ENCODE measurements around the gene LUC7L2. TPM values are rescaled to one million over a fixed set of nuclear protein-coding genes. Genes with fewer than 3 reads are reported as not detected.

Gene LUC7L2
- total RNA-seq, 2 donors from 2014 or later = 50.1 to 64.6 TPM

DNA sequence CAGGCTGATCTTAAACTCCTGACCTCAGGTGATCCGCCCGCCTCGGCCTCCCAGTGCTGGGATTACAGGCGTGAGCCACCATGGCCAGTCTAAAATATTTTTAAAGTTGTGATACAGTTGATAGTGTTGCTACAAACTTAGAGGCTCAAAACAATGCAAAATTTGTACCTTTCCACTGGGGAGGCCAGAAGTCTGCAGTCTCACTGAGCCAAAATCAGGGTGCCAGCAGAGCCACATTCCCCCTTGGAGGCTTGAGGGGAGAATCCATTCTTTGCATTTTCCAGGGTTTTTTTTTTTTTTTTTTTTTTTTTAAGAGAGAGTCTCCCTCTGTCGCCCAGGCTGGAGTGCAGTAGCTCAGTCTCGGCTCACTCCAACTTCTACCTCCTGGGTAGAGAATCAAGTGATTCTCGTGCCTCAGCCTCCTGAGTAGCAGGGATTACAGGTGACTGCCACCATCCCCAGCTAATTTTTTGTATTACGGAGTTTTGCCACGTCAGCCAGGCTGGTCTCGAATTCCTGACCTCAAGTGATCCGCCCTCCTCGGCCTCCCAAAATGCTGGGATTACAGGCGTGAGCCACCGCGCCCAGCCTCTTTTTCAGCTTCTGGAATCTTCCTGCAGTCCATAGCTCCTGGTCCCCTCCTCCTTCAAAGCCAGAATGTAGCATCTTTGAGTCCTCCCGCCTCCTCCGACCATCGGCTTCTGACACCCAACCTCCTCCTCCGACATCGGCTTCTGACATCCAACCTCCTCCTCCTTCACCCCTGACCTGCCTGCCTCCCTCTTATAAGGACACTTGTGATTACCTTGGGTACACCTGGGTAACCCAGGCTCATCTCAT lies 86.6 kb downstream of the LUC7L2 start:
- DNase-seq (no peak), ATAC-seq (no peak)
- no peaks in the 10 kb centered on the region for H3K36me3 ChIP-seq (replicated peaks in 1 of 2; ENCODE audit: insufficient read depth in 1 of 2, low read depth in 2 of 2)
- WGBS, 2 donors = 94 to 96% methylated on average over 20 of the region's 20 CpGs
- H3K4me1 ChIP-seq = no peaks in the 10 kb centered on the region
- no peaks in the 10 kb centered on the region for H3K9me3 ChIP-seq
- no peak overlapping the region for H3K27ac ChIP-seq
- no peaks in the 10 kb centered on the region for H3K27me3 ChIP-seq
- intact Hi-C loops (cut with DNase I) = no loop called here
- H3K4me3 ChIP-seq = no peak overlapping the region
- TF ChIP-seq, protein P1, sequence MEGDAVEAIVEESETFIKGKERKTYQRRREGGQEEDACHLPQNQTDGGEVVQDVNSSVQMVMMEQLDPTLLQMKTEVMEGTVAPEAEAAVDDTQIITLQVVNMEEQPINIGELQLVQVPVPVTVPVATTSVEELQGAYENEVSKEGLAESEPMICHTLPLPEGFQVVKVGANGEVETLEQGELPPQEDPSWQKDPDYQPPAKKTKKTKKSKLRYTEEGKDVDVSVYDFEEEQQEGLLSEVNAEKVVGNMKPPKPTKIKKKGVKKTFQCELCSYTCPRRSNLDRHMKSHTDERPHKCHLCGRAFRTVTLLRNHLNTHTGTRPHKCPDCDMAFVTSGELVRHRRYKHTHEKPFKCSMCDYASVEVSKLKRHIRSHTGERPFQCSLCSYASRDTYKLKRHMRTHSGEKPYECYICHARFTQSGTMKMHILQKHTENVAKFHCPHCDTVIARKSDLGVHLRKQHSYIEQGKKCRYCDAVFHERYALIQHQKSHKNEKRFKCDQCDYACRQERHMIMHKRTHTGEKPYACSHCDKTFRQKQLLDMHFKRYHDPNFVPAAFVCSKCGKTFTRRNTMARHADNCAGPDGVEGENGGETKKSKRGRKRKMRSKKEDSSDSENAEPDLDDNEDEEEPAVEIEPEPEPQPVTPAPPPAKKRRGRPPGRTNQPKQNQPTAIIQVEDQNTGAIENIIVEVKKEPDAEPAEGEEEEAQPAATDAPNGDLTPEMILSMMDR (IDR thresholded peaks at IDR 0.05) = no peak

DNA sequence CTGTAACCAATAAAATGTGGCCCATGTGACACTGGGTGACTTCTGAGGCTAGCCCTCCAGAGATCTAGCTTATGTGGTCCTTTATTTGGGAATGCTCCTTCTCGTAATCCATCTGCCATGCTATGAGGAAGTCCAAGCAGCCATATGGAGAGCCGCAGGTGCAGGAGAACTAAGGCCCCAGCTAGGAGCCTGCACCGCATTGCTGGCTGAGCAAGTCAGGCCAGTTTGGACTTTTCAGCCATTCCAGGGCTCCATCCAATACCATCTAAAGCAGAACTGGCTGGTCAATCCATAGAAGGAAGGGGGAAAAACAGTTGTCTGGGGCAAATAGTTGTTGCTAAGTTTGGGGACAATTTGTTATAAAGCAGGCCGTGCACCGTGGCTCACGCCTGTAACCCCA lies 91.2 kb downstream of the LUC7L2 start:
- no peaks in the 10 kb centered on the region for H3K4me1 ChIP-seq
- no peaks in the 10 kb centered on the region for H3K36me3 ChIP-seq (replicated peaks in 1 of 2; ENCODE audit: insufficient read depth in 1 of 2, low read depth in 2 of 2)
- TF ChIP-seq, protein P1 (IDR thresholded peaks at IDR 0.05) = no peak
- no peak for TF ChIP-seq POLR2A (IDR thresholded peaks at IDR 0.05)
- H3K27me3 ChIP-seq = no peaks in the 10 kb centered on the region
- no peaks in the 10 kb centered on the region for H3K9me3 ChIP-seq
- H3K4me3 ChIP-seq = no peak overlapping the region
- intact Hi-C loops (cut with DNase I) = no loop called here
- WGBS, 2 donors = 92 to 96% methylated on average over 4 to 6 of the region's 6 CpGs
- no peak for DNase-seq
- H3K27ac ChIP-seq = no peak overlapping the region
- ATAC-seq = no peak

DNA sequence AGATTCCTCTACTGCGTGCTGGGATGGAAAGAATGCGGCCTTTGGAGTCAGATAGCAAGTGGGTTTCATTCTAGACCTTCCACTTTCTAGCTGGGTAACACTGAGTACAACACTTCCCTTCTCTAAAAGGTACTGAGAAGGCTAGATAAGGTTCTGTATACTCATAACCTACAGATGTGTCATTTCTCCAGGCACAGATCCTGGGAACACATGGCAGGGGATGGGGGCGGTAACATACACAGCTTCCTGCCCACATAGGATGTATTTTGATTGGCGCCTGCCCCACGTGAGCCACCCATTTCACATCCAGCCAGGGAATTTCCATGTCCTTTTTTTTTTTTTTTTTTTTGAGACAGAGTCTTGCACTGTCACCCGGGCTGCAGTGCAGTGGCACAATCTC lies 91.9 kb downstream of the LUC7L2 start:
- Histone ChIP-seq H3K4me3 (no peak overlapping the region), H3K9me3 (no peaks in the 10 kb centered on the region), H3K27me3 (no peaks in the 10 kb centered on the region), H3K27ac (no peak overlapping the region), H3K4me1 (no peaks in the 10 kb centered on the region), H3K36me3 (replicated peaks in 1 of 2; ENCODE audit: insufficient read depth in 1 of 2, low read depth in 2 of 2) (no peaks in the 10 kb centered on the region)
- intact Hi-C loops (cut with DNase I) = no loop called here
- ATAC-seq (no peak), DNase-seq (no peak)
- 82 to 85% methylated on average over 6 of the region's 6 CpGs for WGBS, 2 donors
- TF ChIP-seq POLR2A (IDR thresholded peaks at IDR 0.05) = no peak
- TF ChIP-seq, protein P1 (IDR thresholded peaks at IDR 0.05) = no peak

DNA sequence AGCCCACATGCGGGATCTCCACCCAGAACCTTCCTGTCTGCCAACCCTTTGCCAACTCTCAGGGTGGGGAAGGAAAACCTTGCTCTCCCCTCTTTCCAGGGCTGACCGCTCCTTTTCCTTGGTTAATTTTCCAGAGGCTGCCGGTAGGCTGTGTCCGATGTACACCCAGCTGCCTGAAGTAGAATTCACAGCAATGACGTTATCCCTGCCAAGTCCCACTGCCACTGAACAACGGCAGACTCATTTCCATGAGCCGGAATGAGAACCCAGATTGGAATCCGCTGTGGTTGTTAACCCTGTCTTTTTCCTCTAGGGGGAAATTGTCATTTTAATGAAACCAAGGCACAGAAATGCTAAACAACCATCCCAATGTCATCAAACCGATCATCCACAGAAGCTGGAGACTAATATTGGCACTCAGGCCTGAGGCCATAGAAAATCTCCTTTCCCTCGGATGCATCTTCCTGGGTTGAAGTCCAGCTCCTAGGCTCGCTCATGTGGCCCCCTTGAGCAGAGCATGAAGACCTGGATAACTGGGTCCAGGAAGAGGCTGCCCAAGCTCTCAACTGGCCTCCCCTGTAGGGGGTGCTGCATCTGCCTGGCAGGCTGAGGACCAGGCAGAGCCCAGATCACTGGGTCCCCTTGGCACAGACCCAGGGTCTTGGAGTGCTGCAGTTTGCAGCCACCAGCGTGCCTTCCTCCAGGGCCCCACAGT lies 93.4 kb downstream of the LUC7L2 start:
- Histone ChIP-seq H3K36me3 (replicated peaks in 1 of 2; ENCODE audit: insufficient read depth in 1 of 2, low read depth in 2 of 2) (no peaks in the 10 kb centered on the region), H3K27me3 (no peaks in the 10 kb centered on the region), H3K4me1 (no peaks in the 10 kb centered on the region), H3K9me3 (no peaks in the 10 kb centered on the region), H3K27ac (no peak overlapping the region), H3K4me3 (no peak overlapping the region)
- DNase-seq (no peak), ATAC-seq (no peak)
- 77 to 86% methylated on average over 11 to 12 of the region's 12 CpGs for WGBS, 2 donors
- no peak for TF ChIP-seq POLR2A (IDR thresholded peaks at IDR 0.05)
- TF ChIP-seq, protein P1 (IDR thresholded peaks at IDR 0.05) = no peak
- intact Hi-C loops (cut with DNase I) = no loop called here

All from body of pancreas (tissue), 4 donors.